GM21423 (cell line): ENCODE results near the gene TMSB10.
"Not testable (repeated sequence)": the region's sequence is repeated elsewhere in the genome, so short reads cannot be mapped to it uniquely, and the experiment has no call there.

ENCODE experiments used
- ATAC-seq: cut with Tn5 transposase; IDR thresholded peaks from one replicate; pipeline ENCODE4 v1.9.1; 2021; ENCODE audit warnings: mild to moderate bottlenecking, moderate library complexity; ENCODE audit not compliant: unreplicated experiment

TMSB10 gene

GRCh38 chr2:84905181-84906107 lies at the start of gene TMSB10:
TSS of gene TMSB10 (plus strand) at chr2:84905656.
- peak; percentile 62 for ATAC-seq

- no peak for ATAC-seq
These were observed 49.7 kb upstream of the TMSB10 start for GRCh38 chr2:84855731-84856130.

GRCh38 chr2:84856787-84857186 lies 48.7 kb upstream of the TMSB10 start:
- no peak for ATAC-seq

GRCh38 chr2:84857566-84857965 lies 47.9 kb upstream of the TMSB10 start:
- ATAC-seq = no peak

- no peak for ATAC-seq
These were observed 47.3 kb upstream of the TMSB10 start for GRCh38 chr2:84858123-84858522.

GRCh38 chr2:84858937-84859336 lies 46.5 kb upstream of the TMSB10 start:
- no peak for ATAC-seq

GRCh38 chr2:84861539-84861938 lies 43.9 kb upstream of the TMSB10 start:
- ATAC-seq = no peak

GRCh38 chr2:84862006-84862405 lies 43.5 kb upstream of the TMSB10 start:
- no peak for ATAC-seq

- ATAC-seq = peak; percentile 72
These were observed 40.2 kb upstream of the TMSB10 start for GRCh38 chr2:84865181-84865783.

GRCh38 chr2:84866122-84866521 lies 39.3 kb upstream of the TMSB10 start:
- ATAC-seq = no peak

GRCh38 chr2:84868327-84868726 lies 37.1 kb upstream of the TMSB10 start:
- not testable (repeated sequence) for ATAC-seq

- ATAC-seq = no peak
These were observed 35.1 kb upstream of the TMSB10 start for GRCh38 chr2:84870306-84870705.

- not testable (repeated sequence) for ATAC-seq
These were observed 32.8 kb upstream of the TMSB10 start for GRCh38 chr2:84872691-84873090.

GRCh38 chr2:84873350-84873749 lies 32.1 kb upstream of the TMSB10 start:
- no peak for ATAC-seq

- ATAC-seq = no peak
These were observed 30.9 kb upstream of the TMSB10 start for GRCh38 chr2:84874381-84875212.

GRCh38 chr2:84875213-84875560 lies 30.3 kb upstream of the TMSB10 start:
- ATAC-seq = no peak

GRCh38 chr2:84875619-84876018 lies 29.8 kb upstream of the TMSB10 start:
- ATAC-seq = not testable (repeated sequence)

GRCh38 chr2:84876369-84876768 lies 29.1 kb upstream of the TMSB10 start:
- ATAC-seq = no peak

GRCh38 chr2:84878459-84878858 lies 27.0 kb upstream of the TMSB10 start:
- ATAC-seq = peak; percentile 32

- no peak for ATAC-seq
These were observed 26.4 kb upstream of the TMSB10 start for GRCh38 chr2:84878896-84879583.
